Superior temporal gyrus (tissue), 1 donor: ENCODE data around the gene CFAP206.
A peak's percentile ranks its signal among the peaks of the same experiment; 100 is the strongest.
"Not testable (repeated sequence)": the region's sequence is repeated elsewhere in the genome, so short reads cannot be mapped to it uniquely, and the experiment has no call there.

ENCODE experiments used
- DNase-seq: peaks from one replicate; pipeline ENCODE4 v3.0.0-alpha.2; 2016; ENCODE audit errors: extremely low spot score

Gene CFAP206

GRCh38 chr6:87420360-87420759, 12.6 kb downstream of the CFAP206 start:
- DNase-seq, result no peak

DNA sequence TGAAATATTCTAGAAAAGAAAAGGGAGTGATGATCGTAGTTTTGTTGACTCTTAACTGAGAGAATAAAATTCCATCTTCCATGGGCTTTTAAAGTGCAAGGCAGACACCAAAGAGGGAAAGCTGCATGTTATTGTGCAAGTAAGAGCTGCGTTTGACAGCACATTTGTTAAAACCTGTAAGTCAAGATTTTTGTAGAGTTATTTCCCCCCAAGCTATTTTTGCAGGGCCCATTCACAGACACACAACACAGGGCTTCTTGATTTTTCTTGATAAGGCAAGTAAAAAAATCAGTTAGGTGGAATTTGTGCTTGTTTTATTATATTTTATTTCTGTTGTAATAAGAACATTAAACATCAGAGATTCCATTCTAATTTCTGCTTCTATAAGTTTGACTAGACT, 13.8 kb downstream of the CFAP206 start:
- DNase-seq, result no peak

GRCh38 chr6:87426789-87427188, 19.0 kb downstream of the CFAP206 start:
- DNase-seq, result no peak

GRCh38 chr6:87430499-87430898, 22.7 kb downstream of the CFAP206 start:
- no peak for DNase-seq

GRCh38 chr6:87431263-87431662, 23.5 kb downstream of the CFAP206 start:
- no peak for DNase-seq

GRCh38 chr6:87436435-87436834, 28.7 kb downstream of the CFAP206 start:
- DNase-seq, result peak; percentile 15

GRCh38 chr6:87441711-87442110, 33.9 kb downstream of the CFAP206 start:
- no peak for DNase-seq

DNA sequence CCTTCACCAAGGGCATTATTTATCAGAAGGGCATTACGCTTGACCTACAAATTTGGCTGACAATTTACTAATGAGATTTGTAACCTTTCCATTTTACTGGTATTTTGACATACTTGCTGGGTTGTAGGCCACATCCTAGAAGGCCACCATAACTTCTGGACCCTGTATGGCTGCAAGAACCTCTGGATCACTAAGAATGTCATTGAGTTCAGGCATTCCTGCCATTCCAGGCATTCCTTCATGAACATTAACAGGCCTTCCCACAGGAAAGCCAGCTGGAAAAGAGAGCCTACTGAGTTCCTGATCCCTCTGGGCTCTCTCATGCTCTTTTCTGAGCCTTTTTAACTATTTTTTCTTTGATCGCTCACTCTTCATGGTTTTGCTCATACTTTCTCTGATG, 36.6 kb downstream of the CFAP206 start:
- no peak for DNase-seq

DNA sequence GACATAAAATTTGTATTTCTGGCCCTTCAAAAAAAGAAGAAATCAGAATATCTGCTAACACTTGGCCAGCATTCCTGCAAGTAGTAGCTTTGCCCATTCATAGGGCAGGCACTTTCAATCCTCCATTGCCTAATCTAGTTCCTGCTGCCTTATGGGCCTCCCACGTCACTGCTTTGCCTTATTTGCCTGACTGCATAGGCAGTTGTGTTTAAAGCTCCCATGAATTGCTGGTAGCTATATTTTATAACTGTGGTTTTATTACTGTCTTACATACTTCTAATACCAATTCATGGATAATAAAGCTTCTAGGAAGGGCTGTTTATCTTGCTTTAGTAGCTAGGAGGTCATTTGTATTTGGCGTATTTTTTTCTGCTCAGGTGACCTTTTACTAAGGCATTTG, 57.3 kb downstream of the CFAP206 start:
- no peak for DNase-seq

GRCh38 chr6:87472525-87473418, 65.0 kb downstream of the CFAP206 start, which contains the start of gene SLC35A1:
Gene SLC35A1, plus strand, starts transcription at chr6:87472974. Its CDS starts 30 bp downstream, at chr6:87473004.
- DNase-seq, result peak; percentile 92

DNA sequence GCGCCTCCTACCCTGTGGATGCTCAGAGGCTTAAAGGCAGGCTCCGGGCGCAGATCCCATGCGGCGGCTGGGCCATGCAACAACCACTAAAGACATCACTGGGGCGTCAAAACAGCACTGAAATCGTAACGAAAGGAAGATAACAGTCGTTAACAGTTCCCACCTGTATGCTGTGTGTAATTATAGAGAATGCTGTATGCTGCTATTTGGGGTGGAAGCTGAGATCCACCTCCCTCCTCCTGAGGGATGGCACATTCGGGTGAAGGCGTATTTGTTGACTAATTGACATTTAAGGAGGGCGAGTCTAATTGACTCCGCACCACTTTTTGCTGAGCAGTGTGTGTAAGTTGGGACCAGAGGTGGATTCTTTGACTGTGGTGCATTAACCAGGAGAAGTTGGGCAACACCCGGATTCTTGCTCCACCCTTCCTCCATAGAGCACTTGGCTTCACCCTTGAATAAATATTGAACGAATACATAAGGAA, 65.7 kb downstream of the CFAP206 start:
- peak; percentile 62 for DNase-seq

- no peak for DNase-seq
These were observed 74.2 kb downstream of the CFAP206 start for GRCh38 chr6:87481931-87482330.

GRCh38 chr6:87482366-87482765, 74.6 kb downstream of the CFAP206 start:
- no peak for DNase-seq

DNA sequence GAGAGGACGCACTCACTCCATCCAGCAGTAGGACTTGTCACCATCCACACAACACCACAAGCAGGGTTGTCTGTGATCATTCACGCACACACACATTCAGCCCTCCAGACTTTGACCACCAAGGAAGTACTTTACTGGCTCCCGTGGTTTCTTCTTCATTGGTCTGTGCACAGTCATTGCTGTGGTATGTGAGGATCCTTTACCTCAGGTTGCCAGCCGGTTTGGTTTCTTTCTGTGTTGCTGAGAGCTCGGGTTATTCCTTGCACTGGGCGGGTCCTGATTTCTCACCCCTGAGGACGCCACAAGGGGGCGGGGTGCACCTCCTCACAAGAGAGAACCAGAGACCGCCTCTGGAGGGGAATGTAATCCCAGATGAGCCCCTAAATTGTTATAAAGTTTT, 76.2 kb downstream of the CFAP206 start:
- DNase-seq, result no peak

GRCh38 chr6:87484491-87484890, 76.7 kb downstream of the CFAP206 start:
- DNase-seq, result no peak

DNA sequence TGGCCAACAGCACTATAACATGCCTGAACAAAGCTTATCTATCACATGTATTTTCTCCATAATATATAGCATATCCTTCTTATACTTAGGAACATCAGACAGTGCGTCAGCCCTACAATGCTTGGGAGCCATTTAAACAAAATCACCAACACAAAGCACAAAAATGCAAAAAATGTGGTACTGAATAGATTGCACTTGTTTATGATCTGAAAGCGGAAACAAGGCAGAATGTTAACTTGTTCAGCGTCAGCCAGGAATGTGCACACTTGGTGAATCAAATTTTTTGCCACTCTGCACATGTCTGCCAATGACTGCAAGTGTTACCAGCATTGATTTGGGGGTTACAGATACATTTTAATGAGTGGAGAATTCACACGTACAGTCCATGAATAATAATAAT, 79.8 kb downstream of the CFAP206 start:
- no peak for DNase-seq

DNA sequence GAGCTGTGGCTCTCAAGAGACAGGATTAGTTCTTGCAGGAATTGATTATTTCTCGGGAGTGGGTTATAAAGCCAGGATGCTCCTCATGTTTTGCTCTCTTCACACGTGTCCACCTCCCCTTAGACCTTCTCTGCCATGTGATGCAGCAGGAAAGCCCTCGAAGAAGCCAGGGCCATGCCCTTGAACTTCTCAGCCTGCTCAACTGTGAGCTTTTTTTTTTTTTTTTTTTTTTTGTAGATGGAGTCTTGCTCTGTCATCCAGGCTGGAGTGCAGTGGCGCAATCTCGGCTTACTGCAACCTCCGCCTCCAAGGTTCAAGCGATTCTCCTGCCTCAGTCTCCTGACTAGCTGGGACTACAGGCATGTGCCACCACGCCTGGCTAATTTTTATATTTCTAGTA, 81.6 kb downstream of the CFAP206 start:
- DNase-seq, result not testable (repeated sequence)

DNA sequence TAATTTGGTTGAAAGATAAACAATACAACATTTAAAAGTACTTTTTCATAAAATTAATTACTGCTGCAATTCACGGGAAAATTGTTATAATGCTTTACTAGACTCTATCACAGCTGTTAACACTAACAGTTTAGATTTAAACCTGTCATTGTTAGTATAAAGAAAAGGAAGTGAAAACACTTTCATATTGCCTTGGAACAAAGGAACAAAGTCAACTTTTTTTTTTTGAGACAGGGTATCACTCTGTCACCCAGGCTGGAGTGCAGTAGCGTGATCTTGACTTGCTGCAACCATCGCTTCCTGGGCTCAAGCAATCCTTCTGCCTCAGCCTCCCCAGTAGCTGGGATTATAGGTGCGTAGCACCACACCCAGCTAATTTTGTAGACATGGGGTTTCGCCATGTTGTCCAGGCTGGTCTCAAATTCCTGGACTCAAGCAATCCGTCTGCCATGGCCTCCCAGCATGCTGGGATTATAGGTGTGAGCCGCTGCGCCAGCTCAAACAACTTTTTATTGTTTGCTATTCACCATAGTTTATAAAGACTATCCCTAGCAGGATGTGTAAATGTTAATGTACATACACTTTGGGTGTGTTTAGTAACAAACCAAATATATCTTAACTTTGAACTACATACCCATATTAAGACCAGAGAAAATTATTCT, 87.1 kb downstream of the CFAP206 start:
- DNase-seq, result no peak

GRCh38 chr6:87498048-87498447, 90.3 kb downstream of the CFAP206 start:
- DNase-seq, result no peak

DNA sequence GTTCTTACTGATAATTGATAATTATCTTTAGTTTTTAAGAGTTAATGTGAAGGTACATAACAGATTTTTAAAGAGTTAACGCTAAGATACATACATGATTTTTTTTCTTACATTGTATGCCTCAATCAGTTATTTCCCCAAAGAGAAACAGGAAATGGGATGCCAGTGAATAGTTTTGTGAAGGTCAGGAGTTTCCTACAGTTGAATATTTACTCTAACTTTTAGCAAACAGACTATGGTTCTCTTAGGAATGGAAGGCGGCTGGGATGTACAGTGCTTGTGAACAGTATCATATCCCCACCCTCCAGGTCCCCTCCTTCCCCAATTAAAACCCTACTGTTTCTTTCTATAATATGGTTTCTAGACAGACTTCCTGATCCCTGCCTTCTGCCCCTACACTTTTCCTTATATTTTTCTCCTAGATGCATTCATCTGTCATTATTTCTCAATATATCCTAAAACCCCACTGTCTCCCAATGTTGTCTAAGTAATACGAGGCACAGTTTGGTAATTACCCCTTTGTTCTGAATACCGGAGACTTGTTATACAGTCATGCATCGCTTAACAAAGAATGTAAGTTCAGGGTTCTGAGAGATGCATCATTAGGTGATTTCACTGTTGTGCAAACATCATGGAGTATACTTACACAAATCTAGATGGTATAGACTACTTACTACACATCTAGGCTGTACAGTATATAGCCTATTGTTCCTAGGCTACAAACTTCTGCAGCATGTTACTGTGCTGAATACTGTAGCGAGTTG, 94.2 kb downstream of the CFAP206 start:
- DNase-seq, result no peak

DNA sequence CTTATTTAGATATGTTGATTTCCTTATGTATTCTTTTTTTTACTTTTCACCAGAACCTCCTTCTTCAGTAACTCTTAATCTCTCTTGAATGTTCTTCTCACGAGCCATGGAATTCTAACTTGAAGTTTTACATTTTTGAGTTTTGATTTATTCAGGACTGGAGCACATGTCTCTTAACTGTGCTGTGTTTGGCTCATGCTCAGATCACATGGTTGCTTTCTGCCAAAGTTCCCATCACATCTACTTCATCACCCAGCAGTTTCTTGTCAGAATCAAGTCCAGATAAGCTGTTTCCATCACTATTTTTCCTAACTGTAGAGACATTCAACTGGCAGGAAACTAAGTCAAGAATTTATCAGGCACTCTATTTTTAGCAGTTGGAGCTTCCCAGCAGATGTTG, 96.7 kb downstream of the CFAP206 start:
- no peak for DNase-seq
